Gastroesophageal sphincter (tissue), 3 donors: Measurements from ENCODE around the gene FAM149A.

Source experiments
- CTCF ChIP-seq, 4 experiments: fragments of 200-600 bp in 2 of 4; fragments of 450-650 bp in 2 of 4; sonication (generic) in 1 of 4; IDR thresholded peaks; one replicate each; pipeline ENCODE4 v1.5.1; 2017 to 2019; ENCODE audit warnings: antibody characterized with exemption in 4 of 4, mild to moderate bottlenecking in 2 of 4, moderate library complexity in 2 of 4
- POLR2AphosphoS5 ChIP-seq: sonication (generic); formaldehyde crosslinking; IDR thresholded peaks from one replicate; pipeline ENCODE4 v1.6.1; 2017; ENCODE audit warnings: antibody characterized with exemption

DNA sequence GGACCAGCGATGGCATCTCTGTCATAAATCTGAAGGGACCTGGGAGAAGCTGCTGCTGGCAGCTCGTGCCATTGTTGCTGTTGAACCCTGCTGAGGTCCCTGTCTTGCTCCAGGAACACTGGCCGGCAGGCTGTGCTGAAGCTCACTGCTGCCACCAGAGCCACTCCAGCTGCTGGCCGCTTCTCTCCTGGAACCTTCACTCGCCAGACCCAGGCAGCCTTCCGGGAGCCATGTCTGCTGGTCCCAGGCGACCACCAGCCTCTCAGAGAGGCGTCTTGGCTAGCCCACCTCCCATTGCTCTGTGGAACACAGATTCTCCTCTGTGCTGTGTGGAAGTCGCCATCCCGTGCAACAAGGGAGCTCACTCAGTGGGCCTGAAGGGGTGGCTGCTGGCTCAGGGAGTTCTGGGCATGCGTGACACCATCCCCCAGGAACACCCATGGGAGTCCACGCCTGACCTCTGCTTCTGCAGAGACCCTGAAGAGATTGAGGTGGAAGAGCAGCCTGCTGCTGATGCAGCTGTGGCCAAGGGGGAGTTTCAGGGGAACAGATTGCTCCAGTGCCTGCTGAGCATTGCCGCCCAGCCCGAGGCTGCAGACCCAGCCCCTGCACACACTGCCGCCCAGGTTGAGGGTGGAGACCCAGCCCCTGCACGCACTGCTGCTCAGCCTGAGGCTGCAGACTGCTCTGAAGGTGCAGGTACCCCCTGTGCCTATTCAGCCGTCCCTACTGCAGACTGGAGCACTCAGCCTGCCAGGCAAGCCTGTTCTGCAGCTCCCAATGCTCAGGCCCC, 53.7 kb downstream of the FAM149A start:
- TF ChIP-seq CTCF (IDR thresholded peaks at IDR 0.05): no peak
- no peak for TF ChIP-seq POLR2AphosphoS5
